H1 (cell line): ENCODE measurements around the gene MAP3K3. TPM values are rescaled to one million over a fixed set of nuclear protein-coding genes. Genes with fewer than 3 reads are reported as not detected.
A peak's percentile ranks its signal among the peaks of the same experiment; 100 is the strongest.

ENCODE experiments used
- ASH2L ChIP-seq: fragments of 200-600, 300-600 bp; sonication (generic); IDR thresholded peaks from one replicate; pipeline ENCODE4 v1.7.1; 2017; ENCODE audit warnings: low read length
- CREB1 ChIP-seq: IDR thresholded peaks from 2 replicates; pipeline ENCODE4 v1.6.1; 2012; ENCODE audit warnings: inconsistent platforms
- EGR1 ChIP-seq: IDR thresholded peaks from 2 replicates; pipeline ENCODE4 v1.6.1; 2011; ENCODE audit warnings: low read depth, low read length, borderline replicate concordance
- EZH2 ChIP-seq: fragments of 200-600 bp; sonication (generic); IDR thresholded peaks from 2 replicates; pipeline ENCODE4 v1.7.1; 2012; ENCODE audit warnings: low read depth, mild to moderate bottlenecking, moderate library complexity, low read length, inconsistent platforms; ENCODE audit not compliant: severe bottlenecking
- GABPA ChIP-seq: IDR thresholded peaks from 2 replicates; pipeline ENCODE4 v1.6.1; 2011; ENCODE audit warnings: mild to moderate bottlenecking, low read length, moderate library complexity, borderline replicate concordance; ENCODE audit not compliant: insufficient read depth
- GTF2F1 ChIP-seq: IDR thresholded peaks from 2 replicates; pipeline ENCODE4 v1.6.1; 2012; ENCODE audit warnings: low read depth, low read length, improper control_type of control experiment, borderline replicate concordance
- KDM1A ChIP-seq: fragments of 200-600, 300-600 bp; sonication (generic); IDR thresholded peaks from 2 replicates; pipeline ENCODE4 v1.7.1; 2016; ENCODE audit warnings: mild to moderate bottlenecking, low read length, borderline replicate concordance
- KDM4A ChIP-seq: IDR thresholded peaks from one replicate; pipeline ENCODE4 v1.7.1; 2012; ENCODE audit warnings: low read depth, mild to moderate bottlenecking, moderate library complexity, low read length, inconsistent platforms; ENCODE audit not compliant: severe bottlenecking
- NRF1 ChIP-seq: IDR thresholded peaks from 2 replicates; pipeline ENCODE4 v1.6.1; 2011; ENCODE audit warnings: mild to moderate bottlenecking, low read depth, low read length, improper control_type of control experiment
- PHF8 ChIP-seq: fragments of 200-600 bp; sonication (generic); conservative IDR thresholded peaks from 2 replicates; pipeline ENCODE4 v1.7.1; 2012; ENCODE audit warnings: low read depth, mild to moderate bottlenecking, inconsistent platforms, low read length, moderate library complexity
- POLR2A ChIP-seq, 2 experiments: IDR thresholded peaks; 1 replicate in 1 of 2; 2 replicates in 1 of 2; pipeline ENCODE4 v1.6.1; 2011; ENCODE audit warnings: low read depth in 2 of 2, low read length in 2 of 2, mild to moderate bottlenecking in 2 of 2; ENCODE audit errors: control extremely low read depth in 1 of 2
- POLR2AphosphoS5 ChIP-seq: IDR thresholded peaks from 2 replicates; pipeline ENCODE4 v1.6.1; 2011; ENCODE audit warnings: low read depth, low read length
- RFX5 ChIP-seq: IDR thresholded peaks from 2 replicates; pipeline ENCODE4 v1.6.1; 2011; ENCODE audit warnings: low read depth, low read length, improper control_type of control experiment, borderline replicate concordance
- RNF2 ChIP-seq: fragments of 200-900, 300-1000 bp; sonication (generic); IDR thresholded peaks from 2 replicates; pipeline ENCODE4 v1.7.1; 2016; ENCODE audit warnings: borderline replicate concordance, low read depth, mild to moderate bottlenecking, antibody characterized with exemption, low read length; ENCODE audit not compliant: poor library complexity, severe bottlenecking; ENCODE audit errors: missing control alignments
- SIX5 ChIP-seq: IDR thresholded peaks from 2 replicates; pipeline ENCODE4 v1.6.1; 2011; ENCODE audit warnings: mild to moderate bottlenecking, low read depth, low read length
- SP1 ChIP-seq: IDR thresholded peaks from 2 replicates; pipeline ENCODE4 v1.6.1; 2011; ENCODE audit warnings: low read depth, low read length
- SP4 ChIP-seq: IDR thresholded peaks from 2 replicates; pipeline ENCODE4 v1.6.1; 2012; ENCODE audit warnings: low read length, inconsistent platforms
- SUZ12 ChIP-seq: fragments of 200-600 bp; sonication (generic); IDR thresholded peaks from 2 replicates; pipeline ENCODE4 v1.6.1; 2012; ENCODE audit warnings: mild to moderate bottlenecking, inconsistent platforms, low read length, moderate library complexity, mixed read lengths
- TAF1 ChIP-seq: IDR thresholded peaks from 2 replicates; pipeline ENCODE4 v1.6.1; 2011; ENCODE audit warnings: mild to moderate bottlenecking, low read depth, low read length
- TBP ChIP-seq: IDR thresholded peaks from 2 replicates; pipeline ENCODE4 v1.6.1; 2011; ENCODE audit warnings: low read depth, low read length, improper control_type of control experiment
- TCF12 ChIP-seq: IDR thresholded peaks from 2 replicates; pipeline ENCODE4 v1.6.1; 2011; ENCODE audit warnings: low read depth, mild to moderate bottlenecking, low read length
- TEAD4 ChIP-seq: IDR thresholded peaks from 2 replicates; pipeline ENCODE4 v1.6.1; 2012; ENCODE audit warnings: low read depth, low read length, inconsistent platforms, mixed read lengths
- ZNF274 ChIP-seq: IDR thresholded peaks from 2 replicates; pipeline ENCODE4 v1.7.0; 2012; ENCODE audit warnings: low read length, borderline replicate concordance; ENCODE audit errors: extremely low read depth
- polyA plus RNA-seq, 7 experiments: library from polyadenylated mRNA; depleted of rRNA in 3 of 7; stranded (reverse) in 5 of 7; unstranded in 2 of 7; fragments of >200 nt in 5 of 7; fragments of 200-250 nt in 2 of 7; gene quantifications; 1 replicate in 5 of 7; 2 replicates in 1 of 7; 4 replicates in 1 of 7; pipeline versions ENCODE4 v1.2.1 to v1.2.3, GENCODE V29; 2011 to 2013; ENCODE audit warnings: missing spikeins in 2 of 7, mixed read lengths in 2 of 7
- total RNA-seq: library from RNA; stranded (reverse); fragmentation: NEBNext Ultra II Directional; extraction: Animal tissue kit (Norgen Biotek cat#: 25700); gene quantifications from 2 replicates; pipeline ENCODE4 v1.2.1, GENCODE V29; 2021
- TF ChIP-seq, protein P1 (sequence below): IDR thresholded peaks from 2 replicates; pipeline ENCODE4 v1.6.1; 2012; ENCODE audit warnings: inconsistent platforms

Gene MAP3K3
- total and polyA plus RNA-seq, 2 of the 8 experiments (the other 6 are each of a cell fraction or from before 2014, with no cell fraction given) = 10.3 to 21.0 TPM

DNA sequence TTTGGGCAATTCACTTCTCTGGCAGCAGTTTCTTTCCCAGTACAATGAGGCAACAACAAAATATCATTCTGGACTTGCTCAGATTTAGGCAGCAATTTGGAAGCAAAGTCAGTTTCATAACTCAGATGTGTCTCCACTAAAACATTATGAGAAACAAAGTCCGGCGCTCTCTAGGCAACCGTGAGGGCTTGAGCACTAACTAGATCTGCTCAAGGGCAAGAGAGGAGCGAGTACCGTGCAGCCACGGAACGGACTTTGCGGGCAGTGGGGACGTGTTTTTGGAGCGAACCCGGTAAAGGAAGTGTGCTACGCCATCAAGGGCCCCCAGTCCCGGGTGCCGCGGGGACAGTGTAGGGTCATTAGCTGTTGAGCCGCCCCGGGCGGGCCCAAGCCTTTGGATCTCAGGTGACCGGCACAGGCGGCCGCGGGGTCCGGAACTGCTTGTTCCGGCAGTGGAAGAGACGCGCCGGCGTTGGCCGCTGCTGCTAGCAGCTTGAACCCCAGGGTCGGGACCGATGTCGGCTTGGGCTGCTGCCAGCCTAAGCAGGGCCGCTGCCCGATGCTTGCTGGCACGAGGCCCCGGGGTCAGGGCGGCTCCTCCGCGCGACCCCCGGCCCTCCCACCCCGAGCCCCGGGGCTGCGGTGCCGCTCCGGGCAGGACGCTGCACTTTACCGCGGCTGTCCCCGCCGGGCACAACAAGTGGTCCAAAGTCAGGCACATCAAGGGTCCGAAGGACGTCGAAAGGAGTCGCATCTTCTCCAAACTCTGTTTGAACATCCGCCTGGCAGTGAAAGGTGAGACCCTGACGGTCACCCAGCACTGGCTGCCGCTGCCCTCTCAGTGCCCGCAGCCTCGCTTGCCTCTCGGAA lies 21.4 kb upstream of the MAP3K3 start, which contains the start of gene TACO1 (continued):
- 0 out of 2 replicates have a peak, but pooled peaks have one; percentile 25 for TF ChIP-seq RFX5
- peak; percentile 96 for TF ChIP-seq TBP
- peak; percentile 92 for TF ChIP-seq PHF8
- peak; percentile 82 for TF ChIP-seq KDM4A
- TF ChIP-seq EGR1 = 0 out of 2 replicates have a peak, but pooled peaks have one; percentile 28
- peak; percentile 70 for TF ChIP-seq CREB1
- TF ChIP-seq TEAD4 = 0 out of 2 replicates have a peak, but pooled peaks have one; percentile 43
- peak; percentile 48; the same call in 1 of the 2 replicates for TF ChIP-seq SP1
- TF ChIP-seq GABPA = peak; percentile 99
- peak; percentile 98 for TF ChIP-seq TAF1
- TF ChIP-seq TCF12 = no peak
- TF ChIP-seq GTF2F1 = peak; percentile 77
- TF ChIP-seq SUZ12 = no peak
- TF ChIP-seq EZH2 = no peak
- TF ChIP-seq POLR2A (IDR thresholded peaks at IDR 0.05; ENCODE audit: control extremely low read depth in 1 of 2, low read depth in 2 of 2, low read length in 2 of 2) = peak; percentile 78 to 87
- TF ChIP-seq KDM1A = no peak
- TF ChIP-seq, protein P1, sequence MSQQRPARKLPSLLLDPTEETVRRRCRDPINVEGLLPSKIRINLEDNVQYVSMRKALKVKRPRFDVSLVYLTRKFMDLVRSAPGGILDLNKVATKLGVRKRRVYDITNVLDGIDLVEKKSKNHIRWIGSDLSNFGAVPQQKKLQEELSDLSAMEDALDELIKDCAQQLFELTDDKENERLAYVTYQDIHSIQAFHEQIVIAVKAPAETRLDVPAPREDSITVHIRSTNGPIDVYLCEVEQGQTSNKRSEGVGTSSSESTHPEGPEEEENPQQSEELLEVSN = peak; percentile 54
- peak; percentile 96 for TF ChIP-seq POLR2AphosphoS5
- no peak for TF ChIP-seq ZNF274
- no peak for TF ChIP-seq SP4
- TF ChIP-seq ASH2L = peak; percentile 96
- peak; percentile 34; the same call in 1 of the 2 replicates for TF ChIP-seq SIX5
- TF ChIP-seq RNF2 = no peak
- TF ChIP-seq NRF1 = no peak
